HepG2 (cell line): ENCODE data around the gene SRGAP3. TPM values are rescaled to one million over a fixed set of nuclear protein-coding genes. Genes with fewer than 3 reads are reported as not detected.

Experiments
- ARID5B ChIP-seq: IDR thresholded peaks from 2 replicates; pipeline ENCODE4 v1.4.0; 2020; ENCODE audit warnings: mild to moderate bottlenecking, missing genetic modification reagents
- GLMP ChIP-seq: sonication (generic); formaldehyde crosslinking; IDR thresholded peaks from 2 replicates; pipeline ENCODE4 v1.9.0; 2021; ENCODE audit warnings: missing genetic modification reagents, mild to moderate bottlenecking, borderline replicate concordance
- HCFC1 ChIP-seq: fragments of 150-350 bp; IDR thresholded peaks from 2 replicates; pipeline ENCODE4 v1.6.1; 2014; ENCODE audit warnings: low read depth, low read length
- HNRNPL ChIP-seq: fragments of 200-400 bp; formaldehyde crosslinking; IDR thresholded peaks from 2 replicates; pipeline ENCODE4 v1.6.1; 2017; ENCODE audit warnings: mild to moderate bottlenecking, low read depth, low read length
- KAT2B ChIP-seq: fragments of 150-350 bp; IDR thresholded peaks from 2 replicates; pipeline ENCODE4 v1.6.1; 2014; ENCODE audit warnings: low read depth, low read length, borderline replicate concordance
- POGZ ChIP-seq: sonication (generic); formaldehyde crosslinking; IDR thresholded peaks from 2 replicates; pipeline ENCODE4 v1.4.0; 2020; ENCODE audit warnings: mild to moderate bottlenecking, missing genetic modification reagents
- RXRB ChIP-seq: IDR thresholded peaks from 2 replicates; pipeline ENCODE4 v1.6.1; 2016; ENCODE audit warnings: borderline replicate concordance, missing genetic modification reagents, missing compliant biosample characterization
- SMARCE1 ChIP-seq: fragments of 450-650 bp; IDR thresholded peaks from 2 replicates; pipeline ENCODE4 v1.6.1; 2017; ENCODE audit warnings: borderline replicate concordance
- SMC3 ChIP-seq: IDR thresholded peaks from 2 replicates; pipeline ENCODE4 v1.6.1; 2011; ENCODE audit warnings: low read length, improper control_type of control experiment
- SOX13 ChIP-seq, 3 experiments: fragments of 450-650 bp in 1 of 3; sonication (generic) in 1 of 3; formaldehyde crosslinking in 1 of 3; IDR thresholded peaks in 2 of 3; conservative IDR thresholded peaks in 1 of 3; 2 replicates each; pipeline versions ENCODE4 v1.5.0 to v1.6.1; 2016 to 2020; ENCODE audit warnings: antibody characterized with exemption in 1 of 3, mild to moderate bottlenecking in 1 of 3, missing compliant biosample characterization in 1 of 3, missing genetic modification reagents in 1 of 3, moderate library complexity in 1 of 3
- STAG1 ChIP-seq: sonication (generic); formaldehyde crosslinking; IDR thresholded peaks from 2 replicates; pipeline ENCODE4 v1.4.0; 2020; ENCODE audit warnings: missing genetic modification reagents
- TBP ChIP-seq: sonication (generic); formaldehyde crosslinking; IDR thresholded peaks from 2 replicates; pipeline ENCODE4 v1.5.0; 2020; ENCODE audit warnings: missing genetic modification reagents
- YEATS2 ChIP-seq: sonication (generic); formaldehyde crosslinking; IDR thresholded peaks from 2 replicates; pipeline ENCODE4 v1.4.0; 2020; ENCODE audit warnings: missing genetic modification reagents, borderline replicate concordance
- ZNF24 ChIP-seq: fragments of 450-650 bp; IDR thresholded peaks from 2 replicates; pipeline ENCODE4 v1.6.1; 2017; ENCODE audit warnings: antibody characterized with exemption, mild to moderate bottlenecking
- ZNF646 ChIP-seq: sonication (generic); formaldehyde crosslinking; IDR thresholded peaks from 2 replicates; pipeline ENCODE4 v1.9.0; 2021; ENCODE audit warnings: mild to moderate bottlenecking, missing genetic modification reagents
- ZNF7 ChIP-seq: IDR thresholded peaks from 2 replicates; pipeline ENCODE4 v1.6.1; 2016; ENCODE audit warnings: missing biosample characterization, missing genetic modification reagents
- polyA plus RNA-seq, 8 experiments: library from polyadenylated mRNA; depleted of rRNA in 3 of 8; stranded (reverse) in 7 of 8; unstranded in 1 of 8; fragments of >200 nt; fragmentation: Illumina TruSeq in 4 of 8; extraction: Trizol in 4 of 8; gene quantifications; 2 replicates each; pipeline versions ENCODE4 v1.2.1 to v1.2.3, GENCODE V29; 2011 to 2016; ENCODE audit warnings: low read depth in 4 of 8, missing spikeins in 1 of 8, mixed read lengths in 1 of 8; ENCODE audit not compliant: insufficient read depth in 1 of 8
- total RNA-seq, 5 experiments: library from RNA; depleted of rRNA; stranded (reverse); fragments of >200 nt; fragmentation: Illumina TruSeq; extraction: Trizol; gene quantifications; 2 replicates each; pipeline ENCODE4 v1.2.3, GENCODE V29; 2016; ENCODE audit warnings: low read depth in 1 of 5
- TF ChIP-seq, protein P1 (sequence below): sonication (generic); formaldehyde crosslinking; IDR thresholded peaks from 2 replicates; pipeline ENCODE4 v1.4.0; 2020; ENCODE audit warnings: missing genetic modification reagents

The SRGAP3 gene
- total and polyA plus RNA-seq, 2 of the 13 experiments (the other 11 are each of a cell fraction or from before 2014, with no cell fraction given), result 1.2 to 1.4 TPM

DNA sequence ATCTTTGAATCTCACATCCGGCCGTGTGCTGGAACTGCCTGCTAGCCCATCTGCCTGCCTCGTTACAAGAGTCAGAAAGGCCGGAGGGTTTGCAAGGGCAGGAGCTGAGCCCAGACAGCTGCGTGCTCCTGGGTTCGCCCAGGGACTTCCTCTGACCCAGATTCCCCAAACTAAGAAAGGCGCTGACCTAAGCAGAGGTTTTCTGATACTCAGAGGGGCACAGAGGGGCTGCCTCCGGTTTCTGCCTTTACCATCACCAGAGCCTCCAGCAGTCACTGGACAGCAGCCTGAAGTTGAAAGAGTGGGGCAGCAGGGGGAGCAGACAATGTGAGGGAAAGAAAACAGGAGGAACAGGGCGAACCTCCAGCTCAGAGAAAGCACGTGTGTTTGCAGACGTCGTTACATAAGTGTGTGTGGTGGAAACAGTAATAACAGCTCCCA, 252.7 kb downstream of the SRGAP3 start (continued):
- TF ChIP-seq SMC3 (peak; percentile 34; the same call in 1 of the 2 replicates), GLMP (CRISPR knock-in tag) (no peak), TBP (no peak), YEATS2 (no peak), STAG1 (CRISPR knock-in tag) (peak; percentile 33; the same call in 1 of the 2 replicates), SOX13 (IDR thresholded peaks at IDR 0.05) (no peak), SOX13 (CRISPR knock-in tag; conservative IDR thresholded peaks at IDR 0.05 in 1 of 2, IDR thresholded peaks at IDR 0.05 in 1 of 2) (0 out of 4 replicates have a peak, but pooled peaks of 1 of the 2 experiments have one; percentile 18), ZNF7 (CRISPR knock-in tag) (no peak), ZNF24 (no peak), POGZ (CRISPR knock-in tag) (no peak), ARID5B (CRISPR knock-in tag) (0 out of 2 replicates have a peak, but pooled peaks have one; percentile 21), HNRNPL (no peak), RXRB (CRISPR knock-in tag) (0 out of 2 replicates have a peak, but pooled peaks have one; percentile 18), KAT2B (no peak), HCFC1 (no peak), SMARCE1 (no peak), ZNF646 (CRISPR knock-in tag) (no peak)
- TF ChIP-seq, protein P1, sequence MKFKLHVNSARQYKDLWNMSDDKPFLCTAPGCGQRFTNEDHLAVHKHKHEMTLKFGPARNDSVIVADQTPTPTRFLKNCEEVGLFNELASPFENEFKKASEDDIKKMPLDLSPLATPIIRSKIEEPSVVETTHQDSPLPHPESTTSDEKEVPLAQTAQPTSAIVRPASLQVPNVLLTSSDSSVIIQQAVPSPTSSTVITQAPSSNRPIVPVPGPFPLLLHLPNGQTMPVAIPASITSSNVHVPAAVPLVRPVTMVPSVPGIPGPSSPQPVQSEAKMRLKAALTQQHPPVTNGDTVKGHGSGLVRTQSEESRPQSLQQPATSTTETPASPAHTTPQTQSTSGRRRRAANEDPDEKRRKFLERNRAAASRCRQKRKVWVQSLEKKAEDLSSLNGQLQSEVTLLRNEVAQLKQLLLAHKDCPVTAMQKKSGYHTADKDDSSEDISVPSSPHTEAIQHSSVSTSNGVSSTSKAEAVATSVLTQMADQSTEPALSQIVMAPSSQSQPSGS, result no peak
